ENCODE data around the gene SGCA.
A peak's percentile ranks its signal among the peaks of the same experiment; 100 is the strongest.

Gene SGCA

DNA sequence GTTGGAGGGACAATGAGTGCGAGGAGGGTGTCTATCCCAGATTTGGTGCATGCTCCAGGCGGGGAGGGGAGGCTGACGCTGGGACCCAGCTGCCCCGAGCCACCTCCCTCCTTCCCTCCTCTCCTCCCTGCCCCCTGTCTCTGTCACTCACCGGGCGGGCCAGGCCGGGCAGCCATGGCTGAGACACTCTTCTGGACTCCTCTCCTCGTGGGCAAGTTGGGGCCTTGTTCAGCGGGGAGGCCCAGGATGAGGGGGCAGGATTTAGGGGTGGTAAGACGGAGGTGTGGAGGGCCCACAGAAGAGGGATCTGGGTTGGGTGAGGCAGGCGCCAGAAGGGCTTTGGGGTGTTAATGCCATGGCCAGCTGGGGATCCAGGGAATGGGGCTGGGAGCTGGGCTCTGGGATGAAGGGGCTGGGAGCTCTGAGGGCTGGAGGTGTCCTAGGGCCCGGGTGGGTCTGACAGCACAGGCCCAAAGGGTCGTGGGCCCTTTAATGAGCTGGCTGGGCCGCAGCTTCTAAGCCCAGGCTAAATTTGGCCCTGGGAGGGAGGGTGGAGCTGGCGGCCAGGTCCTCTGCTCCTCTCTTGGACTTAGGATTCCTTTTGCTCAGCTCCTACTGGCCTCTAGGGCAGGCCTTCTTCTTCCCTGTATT lies at the start of gene SGCA:
TSS of gene SGCA (plus strand) at position 139 of the 651 bp plus-strand sequence. CDS start at position 175, 36 bp downstream.
- no peak for DNase-seq (ENCODE audit: low spot score)

DNA sequence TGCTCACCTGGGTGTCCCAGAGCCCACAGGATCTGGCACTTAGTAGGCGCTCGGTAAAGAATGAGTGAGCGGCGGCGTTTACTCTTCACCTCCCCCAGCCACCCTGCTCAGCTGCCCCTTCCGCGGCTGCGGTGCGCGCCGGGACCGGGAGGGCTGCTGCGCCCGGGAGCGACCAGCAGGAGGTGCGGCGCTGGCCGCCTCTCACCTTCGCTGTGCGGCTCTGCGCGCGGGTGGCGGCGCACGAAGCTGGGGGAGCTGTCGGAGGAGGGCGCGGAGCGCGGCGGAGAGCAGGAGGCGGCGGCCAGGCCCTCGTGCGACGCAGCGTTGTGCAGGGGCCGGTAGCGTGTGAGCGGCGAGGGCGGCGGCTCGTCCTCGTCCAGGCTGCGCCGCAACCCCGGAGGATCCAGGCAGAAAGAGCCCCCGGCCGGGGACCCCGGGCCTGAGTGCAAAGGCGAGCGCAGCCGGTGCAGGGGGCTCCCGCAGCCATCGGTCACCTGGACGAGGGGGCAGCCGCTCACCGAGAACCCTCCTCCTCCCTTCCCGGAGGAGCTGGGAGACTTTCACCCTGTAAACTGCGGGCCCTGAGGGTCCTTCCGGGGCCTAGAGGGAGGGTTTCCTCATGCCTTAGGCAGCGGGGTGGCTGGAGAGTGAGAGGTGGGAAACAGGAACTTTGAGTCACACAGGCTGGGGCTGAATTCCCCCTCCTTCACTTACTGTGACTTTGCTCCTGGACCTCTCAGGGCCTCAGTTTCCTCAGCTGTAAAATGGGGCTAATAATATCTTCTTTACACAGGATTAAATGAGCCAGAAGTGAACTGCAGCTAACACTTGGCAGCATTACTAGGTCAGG lies 48.4 kb upstream of the SGCA start:
- peak; percentile 56 for DNase-seq (ENCODE audit: low spot score)

DNA sequence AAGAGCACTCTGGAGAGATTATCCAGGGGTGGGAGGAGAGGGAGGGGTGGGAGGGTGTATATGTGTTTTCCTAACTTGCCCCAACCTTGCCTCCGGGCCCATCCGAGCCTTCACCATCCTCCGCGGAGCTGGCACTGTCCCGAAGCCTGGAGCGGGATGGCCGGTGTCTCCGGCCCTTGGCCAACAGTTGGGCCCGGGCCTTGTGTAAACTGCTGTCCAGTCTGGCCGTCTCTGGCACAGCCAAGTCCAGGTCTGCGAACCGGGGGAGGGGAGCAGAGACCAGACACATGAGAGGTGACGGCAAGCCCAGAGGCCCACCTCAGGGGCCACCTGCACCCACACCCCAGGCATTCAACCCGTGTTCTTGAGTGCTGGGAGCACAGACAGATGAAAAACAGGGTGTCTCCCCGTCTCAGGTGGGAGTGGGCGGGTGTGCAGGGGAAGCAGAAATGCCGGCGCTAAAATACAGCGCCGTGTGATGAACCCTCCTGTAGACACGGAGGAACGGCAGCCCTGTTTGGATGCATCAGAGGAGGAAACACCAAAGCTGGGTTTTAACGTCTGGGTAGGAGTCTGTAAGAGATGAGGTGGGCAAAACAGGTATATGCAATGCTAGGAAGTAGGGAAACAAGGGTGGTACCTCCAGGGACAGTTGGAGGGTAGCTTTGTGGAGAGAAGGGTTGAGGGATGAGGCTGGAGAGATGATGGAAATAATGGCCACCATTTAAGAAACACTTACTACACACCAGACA lies 47.6 kb upstream of the SGCA start:
- no peak for DNase-seq (ENCODE audit: low spot score)

DNA sequence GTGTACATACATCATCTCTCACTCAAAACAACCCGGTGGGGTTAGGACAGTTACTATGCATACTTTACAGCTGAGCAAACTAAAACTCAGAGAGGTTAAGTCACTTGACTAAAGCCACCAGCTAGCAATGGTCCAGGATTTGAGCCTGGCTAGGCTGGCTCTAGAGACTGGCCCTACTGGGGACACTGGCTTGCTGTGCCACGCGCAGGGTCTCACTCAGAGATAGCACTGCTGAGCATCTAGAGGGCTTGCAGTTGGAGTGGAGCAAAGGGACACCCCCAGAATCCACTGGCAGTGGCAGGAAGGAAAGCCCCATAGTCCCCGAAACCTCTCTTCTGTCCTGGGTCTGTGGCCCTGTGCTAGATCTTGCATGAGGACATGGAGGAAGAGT lies 47.0 kb upstream of the SGCA start:
- DNase-seq (ENCODE audit: low spot score): no peak

DNA sequence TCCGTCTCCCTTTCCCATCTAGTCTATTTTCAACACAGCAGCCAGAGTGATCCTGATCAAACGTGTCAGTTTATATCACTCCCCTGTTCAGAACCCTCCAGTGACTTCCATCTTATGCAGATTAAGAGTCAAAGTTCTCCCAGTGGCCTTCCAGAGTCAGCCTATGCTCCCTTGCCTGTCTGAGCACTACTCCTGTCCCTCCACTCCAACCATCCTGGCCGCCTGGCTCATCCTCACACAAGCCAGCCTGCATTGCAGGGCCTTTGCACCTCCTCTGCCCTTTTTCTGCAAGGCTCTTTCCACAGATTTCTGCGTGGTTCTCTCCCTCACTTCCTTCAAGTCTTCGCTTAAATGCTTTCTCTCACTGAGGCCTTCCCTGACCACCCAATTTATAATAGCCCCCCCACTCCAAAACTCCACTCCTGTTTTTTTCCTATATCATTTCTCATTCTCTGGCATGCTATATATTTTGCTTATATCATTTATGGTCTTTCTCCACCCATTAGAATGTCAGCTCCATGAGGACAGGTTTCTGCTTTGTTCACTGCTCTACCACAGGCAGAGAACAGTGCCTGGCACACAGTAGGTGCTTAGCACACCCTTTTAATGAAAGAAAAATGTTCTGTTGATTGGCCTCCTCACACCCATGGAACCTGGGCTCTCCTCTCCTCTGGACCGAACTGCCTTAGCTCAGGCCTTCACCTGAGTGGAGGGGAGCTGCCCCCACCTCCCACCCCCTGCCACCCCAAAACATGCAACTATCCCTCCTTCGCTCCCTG lies 45.1 kb upstream of the SGCA start:
- no peak for DNase-seq (ENCODE audit: low spot score)

DNA sequence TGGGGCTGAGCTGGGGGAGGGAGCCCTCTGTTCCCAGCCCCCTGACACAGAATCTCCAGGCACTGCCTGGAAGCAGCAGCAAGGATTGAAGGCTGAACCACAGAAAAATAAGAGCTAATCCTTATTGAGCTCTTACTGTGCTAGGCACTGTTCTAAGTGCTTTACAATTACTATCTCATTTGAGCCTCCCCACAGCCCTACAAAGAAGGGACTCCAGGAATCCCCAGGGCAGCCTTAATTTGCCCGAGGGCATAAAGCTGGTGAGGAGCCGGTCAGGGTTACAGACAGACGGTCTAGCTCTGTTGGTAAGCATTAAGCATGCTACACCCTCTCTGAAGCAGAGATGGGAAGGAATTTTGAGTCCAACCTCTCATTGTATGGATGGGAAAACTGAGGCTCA lies 42.9 kb upstream of the SGCA start:
- no peak for DNase-seq (ENCODE audit: low spot score)

DNA sequence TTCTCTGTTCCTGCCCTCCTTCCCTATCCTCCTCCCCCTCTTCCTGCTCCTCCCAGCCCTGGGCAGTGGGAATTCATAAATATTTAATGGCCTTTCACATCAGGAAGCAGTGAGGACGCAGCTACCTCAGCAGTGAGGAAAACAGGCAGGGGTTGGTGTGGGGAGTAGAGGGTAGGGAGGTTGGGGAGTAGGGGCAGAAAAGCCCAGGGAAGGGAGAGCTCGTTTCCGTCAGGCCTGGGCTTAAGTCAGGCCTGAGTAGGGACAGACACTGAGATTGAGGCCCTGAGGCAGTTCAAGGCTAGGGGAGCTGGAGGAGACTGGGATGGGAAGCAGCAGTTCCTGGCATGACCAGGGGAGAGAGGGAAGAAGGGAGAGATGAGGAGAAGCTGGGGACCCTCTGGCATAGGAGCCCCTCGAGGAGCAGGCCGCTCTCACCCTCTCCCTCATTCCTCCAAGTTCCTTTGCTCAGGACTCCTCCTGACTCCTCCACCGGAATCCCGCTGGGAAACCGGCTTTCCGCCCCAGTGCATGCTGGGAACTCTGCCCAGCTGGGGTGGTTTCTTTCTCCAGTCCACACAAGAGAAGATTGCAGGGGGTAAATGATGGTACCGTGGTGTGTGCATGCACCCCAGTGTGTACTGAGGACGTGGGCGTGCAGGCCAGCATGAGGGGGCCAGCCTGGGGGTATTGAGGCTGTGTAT lies 42.0 kb upstream of the SGCA start:
- no peak for DNase-seq (ENCODE audit: low spot score)

DNA sequence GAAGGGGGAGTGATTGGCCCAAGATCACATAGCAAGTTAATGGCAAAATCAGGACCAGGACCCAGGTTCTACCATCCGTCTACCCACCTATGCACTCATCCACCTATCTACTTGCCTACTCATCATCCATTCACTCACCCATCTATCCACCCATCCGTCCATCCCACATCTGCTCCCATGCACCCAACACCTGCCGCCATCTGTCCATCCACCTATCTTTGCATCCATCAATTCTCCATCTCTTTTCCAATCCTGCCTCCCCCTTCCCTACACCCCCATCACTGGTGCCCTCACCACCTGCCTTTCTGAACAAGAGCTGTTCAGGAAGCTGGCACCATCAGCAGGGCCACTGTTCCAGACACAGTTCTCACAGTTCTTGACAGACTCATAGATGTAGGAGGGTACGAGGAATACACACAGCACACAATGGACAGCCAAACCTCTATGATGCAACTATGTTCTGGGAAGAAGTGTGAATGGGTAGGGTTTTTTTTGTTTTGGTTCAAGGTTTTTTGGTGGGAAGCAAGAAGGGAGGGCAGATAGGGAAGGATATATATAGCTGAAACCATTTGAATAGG lies 40.3 kb upstream of the SGCA start:
- DNase-seq (ENCODE audit: low spot score): no peak

DNA sequence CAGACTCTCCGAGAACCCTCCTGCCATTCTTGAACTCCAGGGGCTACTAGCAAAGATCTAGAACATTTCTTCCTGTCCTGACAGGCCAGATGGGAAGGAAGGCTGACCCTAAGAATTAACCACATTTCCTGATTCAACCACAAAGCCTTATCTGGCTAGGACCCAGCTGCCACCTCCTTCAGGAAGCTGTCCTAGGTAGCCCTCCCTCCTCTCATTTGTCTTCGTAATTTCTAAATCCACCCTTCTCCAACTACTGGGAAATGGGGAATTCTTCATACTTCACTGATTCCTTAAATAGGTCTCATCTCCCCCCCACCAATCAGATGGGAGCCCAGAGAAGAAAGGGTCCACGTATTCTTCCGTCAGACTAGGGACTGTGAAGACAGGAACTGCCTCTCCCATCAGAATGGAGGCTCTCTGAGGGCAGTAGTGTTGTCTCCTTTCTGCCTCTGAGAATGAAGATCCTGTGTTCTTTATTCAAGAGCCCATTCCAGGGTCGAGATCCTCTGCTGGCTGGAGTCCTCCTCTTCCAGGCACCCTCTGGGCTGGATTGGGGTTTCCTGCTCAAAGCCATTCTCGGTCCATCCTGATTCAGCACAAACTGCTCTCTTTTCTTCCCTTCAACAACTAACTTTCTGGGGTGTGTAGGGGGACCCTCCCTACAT lies 38.0 kb upstream of the SGCA start:
- DNase-seq (ENCODE audit: low spot score): no peak

DNA sequence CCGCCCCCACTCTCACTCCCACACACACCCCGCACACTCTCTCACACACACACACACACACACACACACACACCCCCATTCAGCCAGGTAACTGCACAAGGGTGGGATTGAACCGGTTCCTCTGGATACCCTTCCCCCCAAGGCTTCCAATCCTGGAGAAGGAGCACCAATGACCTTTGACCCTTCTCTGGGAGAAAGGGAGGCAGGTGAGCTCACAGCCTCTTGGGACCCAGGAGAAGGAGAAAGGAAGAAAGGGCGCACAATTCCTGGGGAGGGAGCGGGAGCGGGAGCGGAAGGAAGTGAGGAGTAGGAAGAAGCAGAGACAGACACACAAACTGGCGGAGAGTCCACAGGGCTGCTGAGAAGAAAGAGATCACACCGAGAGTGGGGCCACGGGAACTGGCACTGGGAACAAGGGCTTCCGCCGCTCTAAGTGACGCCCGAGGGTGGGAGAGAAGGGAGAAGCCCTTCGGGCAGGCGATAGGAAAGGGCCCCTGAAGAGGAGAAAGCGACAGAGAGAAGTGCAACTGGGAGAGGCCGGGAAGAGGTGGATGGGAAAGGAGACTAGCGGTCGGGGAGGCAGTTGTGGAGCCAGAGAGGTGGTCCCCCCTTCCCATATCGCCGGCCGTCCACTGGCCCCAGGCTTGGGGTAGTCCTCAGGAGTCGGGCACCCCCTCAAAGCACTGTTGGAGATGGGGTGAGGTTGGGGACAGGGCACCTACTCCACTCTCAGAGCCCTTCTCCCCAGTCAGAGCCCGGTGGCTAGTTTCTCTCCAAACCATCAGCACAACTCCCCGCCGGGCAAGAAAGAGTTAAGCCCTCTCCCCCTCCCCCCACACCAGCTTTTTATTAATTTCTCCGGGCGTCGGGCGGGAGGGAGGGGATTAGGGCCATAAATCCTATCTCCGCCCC lies 37.1 kb upstream of the SGCA start:
- no peak for DNase-seq (ENCODE audit: low spot score)

DNA sequence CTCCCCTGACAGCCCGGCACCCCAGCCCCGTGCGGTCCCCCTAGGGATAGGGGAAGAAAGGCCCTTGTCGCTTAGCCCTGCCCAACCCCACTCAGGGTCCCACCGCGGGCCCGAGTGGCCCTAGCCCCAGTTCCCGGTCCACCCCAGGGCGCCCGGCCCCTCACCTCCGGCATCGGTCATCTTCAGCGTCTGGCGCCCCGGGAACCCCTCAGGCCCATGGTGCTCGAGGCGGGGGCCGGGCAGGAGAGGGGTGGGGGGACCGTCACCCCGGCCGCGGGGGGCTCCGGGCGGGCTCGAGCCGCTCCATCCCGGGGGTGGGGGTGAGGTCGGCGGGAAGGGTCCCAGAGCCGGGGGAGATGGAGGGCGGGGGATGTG lies 36.5 kb upstream of the SGCA start:
- DNase-seq (ENCODE audit: low spot score): no peak

DNA sequence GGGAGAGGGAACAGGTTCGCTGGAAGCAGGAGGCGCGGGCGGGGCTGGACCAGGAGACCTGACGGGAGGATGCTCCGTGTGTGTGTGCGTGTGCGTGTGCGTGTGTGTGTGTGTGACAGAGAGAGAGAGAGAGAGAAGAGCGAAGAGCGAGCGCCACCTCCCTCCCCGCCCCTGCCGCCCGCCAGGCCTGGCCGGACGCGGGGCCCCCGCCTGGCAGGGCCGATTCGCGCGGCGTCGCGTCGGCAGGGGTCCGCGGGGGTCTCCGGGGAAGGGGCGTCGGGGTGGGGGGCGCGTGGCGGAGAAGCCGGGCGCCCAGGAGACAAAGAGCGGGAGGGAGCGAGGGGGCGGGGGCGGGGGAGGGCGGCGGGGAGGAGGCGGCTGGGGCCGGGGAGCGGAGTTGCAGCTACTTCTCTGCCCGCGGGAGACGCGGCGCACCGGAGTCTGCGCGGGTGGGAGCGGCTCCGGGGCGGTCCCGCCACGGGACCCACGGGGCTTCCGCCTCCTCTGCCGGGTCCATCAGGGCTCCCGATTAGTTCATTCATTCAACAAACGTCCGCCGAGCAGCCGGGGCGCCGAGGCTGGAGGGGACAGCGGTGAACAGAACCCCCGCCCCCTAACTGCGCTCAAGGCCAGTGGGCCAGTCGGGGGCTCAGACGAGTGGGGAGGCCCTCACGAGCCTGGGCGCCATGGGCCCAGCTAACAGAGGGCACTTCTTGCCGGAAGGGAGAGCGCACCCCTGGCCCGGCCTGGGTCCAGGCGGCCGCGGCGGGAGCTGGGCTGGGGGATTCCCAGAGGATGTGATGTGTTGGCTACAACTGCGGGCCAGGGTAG lies 35.9 kb upstream of the SGCA start, which contains the start of gene SAMD14:
TSS of gene SAMD14 (minus strand) at position 433 of the 831 bp plus-strand sequence. CDS start 5,201 bp downstream, outside the sequence.
- no peak for DNase-seq (ENCODE audit: low spot score)

DNA sequence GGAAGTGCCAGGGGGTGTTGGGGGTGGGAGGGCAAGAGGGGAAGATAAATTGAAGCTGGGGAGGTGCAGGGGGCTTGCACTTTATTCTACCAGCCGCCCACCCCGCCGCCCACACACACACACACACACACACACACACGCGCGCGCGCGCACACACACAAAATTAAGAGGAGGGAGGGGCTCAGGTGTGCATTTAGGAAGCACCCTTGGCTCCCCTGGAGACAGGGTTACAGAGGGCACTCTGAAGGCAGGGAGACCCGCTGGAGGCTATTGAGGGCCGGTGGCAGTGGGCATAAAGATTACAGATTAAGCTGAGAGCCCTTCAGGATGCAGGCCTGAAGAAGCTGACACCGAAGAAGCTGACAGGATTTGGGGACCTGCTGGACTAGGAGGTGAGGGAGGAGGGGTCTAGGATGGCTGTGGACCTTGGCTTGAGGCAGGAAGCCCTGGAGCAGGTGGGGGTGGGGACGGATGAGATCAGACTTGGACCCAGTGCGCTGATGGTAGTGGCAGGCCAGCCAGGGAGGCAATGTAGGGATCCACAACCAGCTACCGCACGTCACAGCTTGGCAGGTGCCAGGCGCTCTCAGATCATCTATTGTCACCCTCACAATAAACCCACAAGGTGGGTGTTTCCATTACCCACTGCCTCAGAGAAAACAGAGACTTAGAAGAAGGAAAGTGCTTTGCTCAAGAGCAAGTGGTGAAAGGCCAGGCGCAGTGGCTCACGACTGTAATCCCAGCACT lies 35.1 kb upstream of the SGCA start:
- no peak for DNase-seq (ENCODE audit: low spot score)

DNA sequence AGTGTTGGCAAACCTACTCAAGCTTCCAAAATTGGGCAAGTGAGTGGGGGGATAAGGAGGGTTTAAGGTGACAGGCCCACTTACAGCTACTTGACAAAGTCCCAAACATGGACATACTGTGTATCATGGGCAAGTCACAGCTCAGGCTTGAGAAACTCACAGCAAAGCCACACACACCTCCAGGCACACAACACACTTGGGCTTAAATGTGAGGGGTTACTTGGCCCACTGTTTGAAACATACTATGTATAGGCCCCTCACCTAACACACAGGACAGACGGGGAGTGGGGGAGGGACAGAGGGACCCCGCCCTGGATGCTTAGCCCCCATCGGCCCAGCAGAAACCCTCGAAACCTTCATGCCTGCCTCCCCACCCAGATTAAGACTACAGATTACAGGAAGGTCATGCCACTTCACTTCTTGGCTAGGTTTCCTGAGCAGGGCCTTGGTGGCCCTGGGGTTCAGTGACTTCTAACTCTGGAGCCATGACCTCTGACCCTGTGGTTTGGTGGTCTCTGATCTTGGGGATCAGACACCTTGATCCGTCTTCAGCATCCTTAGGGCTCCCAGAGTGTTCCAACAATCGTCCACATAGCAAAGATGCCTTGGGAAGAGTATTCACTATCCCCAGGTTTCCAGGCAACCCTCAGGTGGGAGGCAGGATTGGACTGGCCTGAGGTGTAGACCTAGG lies 33.6 kb upstream of the SGCA start:
- no peak for DNase-seq (ENCODE audit: low spot score)

DNA sequence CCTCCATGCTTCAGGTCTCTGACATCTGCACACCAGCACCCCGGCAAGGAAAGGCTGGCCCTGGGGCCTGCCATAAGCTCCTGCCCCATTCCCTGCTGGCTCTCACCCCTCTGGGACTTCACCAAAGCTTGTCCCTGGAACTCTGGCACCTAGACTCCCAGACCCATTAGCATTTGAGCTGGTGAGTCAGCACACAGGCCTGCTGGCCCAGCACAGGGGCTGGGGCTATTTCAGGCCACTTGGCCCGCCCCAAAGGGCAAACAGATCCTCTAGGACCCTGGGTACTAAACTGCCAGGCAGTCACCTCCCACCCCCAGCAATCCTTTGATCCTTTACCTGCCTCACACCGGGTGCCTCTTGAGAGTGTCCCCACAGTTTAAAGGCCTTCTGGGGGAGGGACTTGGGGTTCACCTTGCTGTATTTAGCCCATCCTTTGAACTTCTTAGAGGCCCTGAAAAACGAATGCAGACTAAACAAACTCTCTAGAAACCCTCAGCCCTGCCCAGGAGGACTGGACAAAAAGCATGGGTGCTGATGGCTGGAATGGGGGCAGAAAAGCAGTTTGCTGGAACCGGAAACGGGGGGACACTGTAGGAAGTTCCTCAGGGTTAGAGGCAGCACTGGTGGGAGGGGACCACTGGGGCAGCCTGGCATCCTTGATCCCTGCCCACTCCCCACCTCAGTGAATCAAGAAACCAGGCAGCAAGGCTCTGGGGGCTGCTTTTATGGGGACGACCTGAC lies 32.6 kb upstream of the SGCA start:
- DNase-seq (ENCODE audit: low spot score): no peak

DNA sequence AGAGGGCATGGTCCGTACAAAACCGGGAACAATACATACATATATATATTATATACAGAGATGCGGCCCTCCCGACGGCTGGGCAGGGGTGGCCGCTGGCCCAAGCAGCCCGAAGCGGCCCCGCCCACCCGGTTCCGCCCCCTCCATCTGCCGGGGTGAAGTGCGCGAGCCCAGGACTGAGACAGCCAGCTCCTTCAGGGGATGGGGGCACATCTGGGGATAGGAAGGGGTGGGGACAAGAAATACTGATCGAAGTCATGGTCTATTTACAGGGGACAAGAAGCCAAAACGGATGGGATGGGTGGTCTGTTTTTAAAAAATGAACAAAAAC lies 32.1 kb upstream of the SGCA start:
- DNase-seq (ENCODE audit: low spot score): no peak

Measured in CD4-positive, alpha-beta T cell treated with Interleukin-2 at 100 ng/mL for 4 hours (primary cell).